KOPT-K1 (cell line): ENCODE results near the gene APOL5.
"Not testable (repeated sequence)": the region's sequence is repeated elsewhere in the genome, so short reads cannot be mapped to it uniquely, and the experiment has no call there.

Source experiments
- H3K27ac ChIP-seq: fragments of 200-600 bp; sonication (generic); 2 replicates; pipeline ENCODE4 v1.5.1; 2016; ENCODE audit warnings: antibody characterized with exemption, mild to moderate bottlenecking, low read depth, low read length; ENCODE audit not compliant: poor library complexity, severe bottlenecking
- H3K36me3 ChIP-seq: fragments of 200-600 bp; sonication (generic); 2 replicates; pipeline ENCODE4 v1.5.1; 2017; ENCODE audit warnings: antibody characterized with exemption, mild to moderate bottlenecking, low read length, moderate library complexity; ENCODE audit not compliant: insufficient read depth
- H3K9me3 ChIP-seq: fragments of 200-600 bp; sonication (generic); 2 replicates; pipeline ENCODE4 v1.5.1; 2017; ENCODE audit warnings: antibody characterized with exemption, low read length, mild to moderate bottlenecking; ENCODE audit not compliant: insufficient read depth, poor library complexity, severe bottlenecking

APOL5 gene

DNA sequence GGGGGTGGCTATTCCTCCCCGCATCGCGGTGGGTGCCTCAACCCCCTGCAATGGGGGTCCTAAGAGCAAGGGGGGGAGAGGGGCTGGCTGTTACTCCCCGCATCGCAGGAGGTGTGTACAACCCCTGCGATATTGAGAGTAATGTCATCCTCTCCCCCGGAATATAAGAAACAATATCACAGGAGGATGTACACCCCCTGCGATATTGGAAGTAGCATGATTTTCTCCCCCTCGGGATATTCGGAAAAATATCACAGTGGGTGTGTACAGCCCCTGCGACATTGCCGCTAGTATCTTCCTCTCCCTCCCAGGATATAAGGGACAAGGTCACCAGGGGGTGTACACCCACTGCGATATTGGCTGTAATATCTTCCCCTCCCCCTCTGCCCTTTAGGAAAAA lies 22.5 kb upstream of the APOL5 start:
- H3K36me3 ChIP-seq, result no peaks in the 10 kb centered on the region
- no peak overlapping the region for H3K27ac ChIP-seq
- H3K9me3 ChIP-seq, result no peaks in the 10 kb centered on the region

DNA sequence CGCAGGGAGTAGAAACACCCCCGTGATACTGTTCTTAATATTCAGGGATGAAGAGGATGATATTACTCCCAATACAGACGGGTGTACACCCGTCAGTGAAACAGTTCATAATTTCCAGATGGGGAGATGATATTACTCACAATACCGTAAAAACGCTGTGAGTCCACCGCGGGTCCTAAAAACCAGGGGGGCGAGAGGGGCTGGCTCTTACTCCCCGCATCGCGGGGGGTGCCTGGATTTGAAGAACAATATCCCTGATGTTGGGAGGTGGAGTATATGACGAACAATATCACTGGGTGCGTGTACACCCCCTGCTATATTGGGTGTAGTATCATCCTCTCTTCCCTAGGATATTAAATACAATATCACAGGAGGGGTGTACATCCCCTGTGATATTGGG lies 20.5 kb upstream of the APOL5 start:
- Histone ChIP-seq H3K27ac (no peak overlapping the region), H3K9me3 (no peaks in the 10 kb centered on the region), H3K36me3 (no peaks in the 10 kb centered on the region)

GRCh38 chr22:35699852-35700251 lies 17.8 kb upstream of the APOL5 start:
- not testable (repeated sequence) for H3K36me3 ChIP-seq, H3K9me3 ChIP-seq, H3K27ac ChIP-seq

- Histone ChIP-seq H3K27ac (no peak overlapping the region), H3K36me3 (no peaks in the 10 kb centered on the region), H3K9me3 (no peaks in the 10 kb centered on the region)
Observed at GRCh38 chr22:35703861-35704584, 13.6 kb upstream of the APOL5 start.

- Histone ChIP-seq H3K9me3 (no peaks in the 10 kb centered on the region), H3K27ac (no peak overlapping the region), H3K36me3 (no peaks in the 10 kb centered on the region)
Observed at GRCh38 chr22:35705141-35705540, 12.5 kb upstream of the APOL5 start.

DNA sequence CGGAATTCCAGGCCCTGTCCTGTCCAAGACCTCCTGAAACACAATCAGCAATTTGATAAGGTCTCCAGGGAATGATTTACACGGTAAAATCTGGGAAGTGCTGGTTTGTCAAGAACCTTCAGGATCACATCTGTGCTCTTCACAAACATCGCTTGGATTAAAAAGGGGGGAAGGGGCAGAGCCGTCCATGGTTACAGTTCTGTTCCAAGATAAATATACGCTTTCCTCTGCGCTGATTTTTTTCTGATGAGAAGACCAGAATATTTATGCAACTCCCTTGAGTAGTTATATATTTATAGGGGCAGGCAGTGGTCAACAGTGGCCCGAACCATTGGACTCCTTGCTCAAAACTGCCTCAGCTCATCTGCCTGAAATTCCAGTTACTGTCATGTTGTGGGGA lies 9.2 kb upstream of the APOL5 start:
- Histone ChIP-seq H3K9me3 (no peaks in the 10 kb centered on the region), H3K27ac (no peak overlapping the region), H3K36me3 (no peaks in the 10 kb centered on the region)

DNA sequence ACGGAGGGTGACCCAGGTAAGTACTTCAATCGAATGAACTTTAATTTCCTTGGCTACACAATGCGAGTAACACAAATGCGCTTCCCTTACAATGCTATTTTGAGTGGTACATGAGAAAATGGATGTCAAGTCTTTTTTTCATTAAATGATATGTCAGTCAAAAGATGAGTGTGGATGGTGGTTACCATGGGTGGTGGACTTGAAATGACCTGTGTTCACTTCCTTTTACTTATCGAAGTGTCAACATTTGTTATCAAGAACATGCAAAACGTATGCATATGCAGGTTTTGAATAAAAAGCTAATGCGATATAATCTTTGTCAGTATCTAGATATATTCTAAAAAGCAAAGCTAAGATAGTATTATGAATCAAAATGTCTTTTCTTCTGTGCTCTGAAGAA lies 8.8 kb upstream of the APOL5 start:
- Histone ChIP-seq H3K27ac (no peak overlapping the region), H3K36me3 (no peaks in the 10 kb centered on the region), H3K9me3 (no peaks in the 10 kb centered on the region)

DNA sequence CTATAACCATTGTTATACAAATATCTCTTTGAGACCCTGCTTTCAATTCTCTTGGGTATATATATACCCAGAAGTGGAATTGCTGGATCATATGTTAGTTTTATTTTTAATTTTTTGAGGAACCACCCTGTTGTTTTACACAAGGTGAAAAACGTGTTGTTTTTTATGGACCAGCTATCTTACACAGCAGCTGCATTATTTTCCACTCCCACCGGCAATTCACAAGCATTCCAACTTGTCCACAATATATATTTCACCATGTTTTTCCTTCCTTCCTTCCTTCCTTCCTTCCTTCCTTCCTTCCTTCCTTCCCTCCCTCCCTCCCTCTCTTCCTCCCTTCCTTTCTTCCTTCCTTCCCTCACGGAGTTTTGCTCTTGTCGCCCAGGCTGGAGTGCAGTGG lies 6.3 kb upstream of the APOL5 start:
- no peaks in the 10 kb centered on the region for H3K9me3 ChIP-seq
- no peaks in the 10 kb centered on the region for H3K36me3 ChIP-seq
- H3K27ac ChIP-seq, result no peak overlapping the region

DNA sequence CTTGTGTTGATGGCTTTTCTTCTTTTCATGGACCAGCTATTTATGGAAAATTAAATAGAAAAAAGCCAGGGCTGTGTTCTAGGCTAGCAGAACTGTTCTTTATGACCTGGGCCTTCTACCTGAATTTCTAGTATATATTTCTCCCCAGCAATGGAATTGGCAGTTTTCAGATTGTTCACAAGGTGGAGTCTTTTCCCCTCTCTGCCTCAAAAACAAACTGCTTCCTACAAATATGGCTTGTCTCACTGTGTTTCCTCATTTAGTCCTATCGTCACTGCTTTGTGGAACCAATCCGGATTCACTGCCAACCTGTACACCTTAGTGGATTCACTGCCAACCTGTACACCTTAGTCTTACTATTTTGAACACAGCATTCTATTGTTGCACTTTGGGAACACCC lies 5.0 kb upstream of the APOL5 start:
- H3K36me3 ChIP-seq, result no peaks in the 10 kb centered on the region
- H3K27ac ChIP-seq, result no peak overlapping the region
- H3K9me3 ChIP-seq, result no peaks in the 10 kb centered on the region

GRCh38 chr22:35719212-35719875 lies 1.7 kb downstream of the APOL5 start:
- no peaks in the 10 kb centered on the region for H3K36me3 ChIP-seq
- H3K9me3 ChIP-seq, result no peaks in the 10 kb centered on the region

GRCh38 chr22:35721960-35722359 lies 4.3 kb downstream of the APOL5 start:
- H3K9me3 ChIP-seq, result no peaks in the 10 kb centered on the region
- H3K27ac ChIP-seq, result no peak overlapping the region
- H3K36me3 ChIP-seq, result no peaks in the 10 kb centered on the region

More at GRCh38 chr22:35719212-35719875, 1.7 kb downstream of the APOL5 start:
- no peak overlapping the region for H3K27ac ChIP-seq

- H3K27ac ChIP-seq, result no peak overlapping the region
Observed at GRCh38 chr22:35725521-35725920, 7.8 kb downstream of the APOL5 start.

DNA sequence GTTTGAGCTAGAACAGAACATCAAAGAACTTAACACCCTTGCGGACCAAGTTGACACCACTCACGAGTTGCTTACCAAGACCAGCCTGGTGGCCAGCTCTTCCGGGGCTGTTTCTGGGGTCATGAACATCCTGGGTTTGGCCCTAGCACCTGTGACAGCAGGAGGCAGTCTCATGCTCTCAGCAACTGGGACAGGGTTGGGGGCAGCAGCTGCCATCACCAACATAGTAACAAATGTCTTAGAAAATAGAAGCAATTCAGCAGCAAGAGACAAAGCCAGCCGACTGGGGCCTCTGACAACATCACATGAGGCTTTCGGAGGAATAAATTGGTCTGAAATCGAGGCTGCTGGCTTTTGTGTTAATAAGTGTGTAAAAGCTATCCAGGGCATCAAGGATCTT lies 8.7 kb downstream of the APOL5 start:
- Histone ChIP-seq H3K27ac (no peak overlapping the region), H3K36me3 (no peaks in the 10 kb centered on the region), H3K9me3 (no peaks in the 10 kb centered on the region)

More at GRCh38 chr22:35725521-35725920, 7.8 kb downstream of the APOL5 start:
- no peaks in the 10 kb centered on the region for H3K36me3 ChIP-seq
- H3K9me3 ChIP-seq, result no peaks in the 10 kb centered on the region

DNA sequence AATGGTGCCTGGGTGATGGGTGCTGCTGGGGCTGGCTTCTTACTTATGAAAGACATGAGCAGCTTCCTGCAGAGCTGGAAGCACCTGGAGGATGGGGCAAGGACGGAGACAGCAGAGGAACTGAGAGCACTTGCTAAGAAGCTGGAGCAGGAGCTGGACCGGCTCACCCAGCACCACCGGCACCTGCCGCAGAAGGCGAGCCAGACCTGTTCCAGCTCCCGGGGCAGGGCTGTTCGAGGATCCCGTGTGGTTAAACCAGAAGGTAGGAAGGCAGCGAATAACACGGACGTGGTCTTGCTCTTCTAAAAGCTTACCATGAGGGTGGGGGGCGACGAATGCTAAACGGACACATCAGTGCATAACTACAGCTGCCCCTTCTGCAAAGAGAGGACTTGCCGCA lies 9.3 kb downstream of the APOL5 start:
- Histone ChIP-seq H3K9me3 (no peaks in the 10 kb centered on the region), H3K27ac (no peak overlapping the region), H3K36me3 (no peaks in the 10 kb centered on the region)

DNA sequence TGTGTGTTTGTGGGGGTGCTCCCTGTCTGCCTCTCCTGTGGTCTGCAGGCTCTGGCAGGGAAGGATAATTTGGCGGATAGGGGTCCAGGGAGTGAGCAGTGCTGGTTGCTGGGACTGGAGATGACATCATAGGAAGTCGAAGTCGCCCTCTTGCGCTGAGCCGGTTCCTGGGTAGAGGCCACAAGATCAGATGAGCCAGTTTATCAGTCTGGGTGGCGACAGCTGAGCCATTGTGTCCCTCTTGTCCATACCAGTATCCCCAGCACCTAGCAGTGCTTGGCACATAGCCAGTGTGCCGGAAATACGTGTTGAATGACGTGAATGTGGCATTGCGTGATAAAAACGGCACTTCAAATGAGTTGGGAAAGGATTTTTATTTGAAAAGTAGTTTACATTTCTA lies 9.8 kb downstream of the APOL5 start:
- Histone ChIP-seq H3K27ac (no peak overlapping the region), H3K9me3 (no peaks in the 10 kb centered on the region), H3K36me3 (no peaks in the 10 kb centered on the region)
